K562 (cell line): ENCODE data around the gene POMZP3.
"Not testable (repeated sequence)": the region's sequence is repeated elsewhere in the genome, so short reads cannot be mapped to it uniquely, and the experiment has no call there.

ENCODE experiments used
- CCAR2 ChIP-seq: fragments of 200-400 bp; formaldehyde crosslinking; IDR thresholded peaks from 2 replicates; pipeline ENCODE4 v1.6.1; 2017; ENCODE audit warnings: mild to moderate bottlenecking, low read depth, low read length
- FOXK1 ChIP-seq: sonication (generic); formaldehyde crosslinking; IDR thresholded peaks from 2 replicates; pipeline ENCODE4 v1.8.0; 2022; ENCODE audit warnings: missing genetic modification reagents, mild to moderate bottlenecking, borderline replicate concordance
- IRF2 ChIP-seq: sonication (generic); formaldehyde crosslinking; IDR thresholded peaks from 2 replicates; pipeline ENCODE4 v1.8.1; 2022; ENCODE audit warnings: mild to moderate bottlenecking, missing genetic modification reagents
- POLR2A ChIP-seq: fragments of 450-650 bp; conservative IDR thresholded peaks from 2 replicates; pipeline ENCODE4 v1.6.1; 2016
- TF ChIP-seq, protein P1 (sequence below): sonication (generic); formaldehyde crosslinking; IDR thresholded peaks from 2 replicates; pipeline ENCODE4 v1.8.1; 2022; ENCODE audit warnings: missing genetic modification reagents

DNA sequence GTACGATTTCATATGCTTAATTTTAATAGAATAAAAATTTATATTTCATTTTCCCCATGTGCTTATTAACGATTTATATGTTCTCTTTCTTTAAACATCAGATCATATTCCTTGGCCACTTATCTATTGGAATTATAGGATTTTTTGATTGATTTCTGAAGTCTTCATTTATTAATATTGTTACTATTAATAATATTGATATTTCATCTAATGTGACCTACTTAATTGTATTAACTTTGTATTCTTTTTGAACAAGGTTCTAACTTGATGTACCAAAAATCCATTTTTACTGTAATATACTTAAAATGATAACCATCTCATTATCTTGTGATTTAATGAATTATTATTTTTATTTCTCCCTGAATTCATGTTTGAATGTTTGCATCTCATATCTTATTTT is 48.7 kb upstream of the POMZP3 start:
- TF ChIP-seq, protein P1, sequence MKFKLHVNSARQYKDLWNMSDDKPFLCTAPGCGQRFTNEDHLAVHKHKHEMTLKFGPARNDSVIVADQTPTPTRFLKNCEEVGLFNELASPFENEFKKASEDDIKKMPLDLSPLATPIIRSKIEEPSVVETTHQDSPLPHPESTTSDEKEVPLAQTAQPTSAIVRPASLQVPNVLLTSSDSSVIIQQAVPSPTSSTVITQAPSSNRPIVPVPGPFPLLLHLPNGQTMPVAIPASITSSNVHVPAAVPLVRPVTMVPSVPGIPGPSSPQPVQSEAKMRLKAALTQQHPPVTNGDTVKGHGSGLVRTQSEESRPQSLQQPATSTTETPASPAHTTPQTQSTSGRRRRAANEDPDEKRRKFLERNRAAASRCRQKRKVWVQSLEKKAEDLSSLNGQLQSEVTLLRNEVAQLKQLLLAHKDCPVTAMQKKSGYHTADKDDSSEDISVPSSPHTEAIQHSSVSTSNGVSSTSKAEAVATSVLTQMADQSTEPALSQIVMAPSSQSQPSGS: not testable (repeated sequence)
- not testable (repeated sequence) for TF ChIP-seq FOXK1 (CRISPR knock-in tag); POLR2A; IRF2 (CRISPR knock-in tag); CCAR2
